Measurements from ENCODE around the gene PI16. TPM values are rescaled to one million over a fixed set of nuclear protein-coding genes. Genes with fewer than 3 reads are reported as not detected.

Gene PI16
- total and polyA plus RNA-seq, 2 experiments from 2014 or later, result 0.50 TPM; not detected in 1

- TF ChIP-seq CTCF (conservative IDR thresholded peaks at IDR 0.05; ENCODE audit: low read depth in 2 of 2) (no peak), ETS1 (IDR thresholded peaks at IDR 0.05) (no peak), POLR2AphosphoS5 (IDR thresholded peaks at IDR 0.05; ENCODE audit: low read depth) (no peak), ZNF331 (CRISPR knock-in tag; IDR thresholded peaks at IDR 0.05; ENCODE audit: low read depth) (no peak), JUNB (IDR thresholded peaks at IDR 0.05; ENCODE audit: unreplicated experiment) (no peak), ZNF462 (CRISPR knock-in tag; IDR thresholded peaks at IDR 0.05) (no peak)
These were observed 38.9 kb upstream of the PI16 start (continued) for GRCh38 chr6:36915599-36915998.

GRCh38 chr6:36916126-36916525 is 38.4 kb upstream of the PI16 start:
- Histone ChIP-seq H4K20me1 (replicated peaks; ENCODE audit: insufficient read depth) (0 out of 2 replicates have a peak, but pooled peaks cover 5% of the 10 kb centered on the region), H3K4me3 (no peak overlapping the region), H2AFZ (no peak overlapping the region), H3K4me1 (ENCODE audit: insufficient read depth) (no peaks in the 10 kb centered on the region), H3K4me2 (no peak overlapping the region), H3K9me2 (ENCODE audit: insufficient read depth) (no peaks in the 10 kb centered on the region), H3F3A (replicated peaks; ENCODE audit: low read depth) (no peaks in the 10 kb centered on the region), H3K27ac (ENCODE audit: low read depth) (no peak overlapping the region), H3K27me3 (ENCODE audit: insufficient read depth) (no peaks in the 10 kb centered on the region), H3K36me3 (ENCODE audit: insufficient read depth) (no peaks in the 10 kb centered on the region), H3K79me2 (replicated peaks; ENCODE audit: insufficient read depth) (no peaks in the 10 kb centered on the region)
- Mint-ChIP-seq H3K4me3 (no peak overlapping the region), H3K4me1 (peaks cover 8% of the 10 kb centered on the region), H3K9me3 (no peaks in the 10 kb centered on the region), H3K27me3 (ENCODE audit: insufficient read depth, low read depth, poor library complexity) (peaks cover 12% of the 10 kb centered on the region), H3K36me3 (ENCODE audit: low read depth) (no peaks in the 10 kb centered on the region), H3K27ac (no peak overlapping the region)
- no peak for DNase-seq (ENCODE audit: low spot score)
- no peak for ATAC-seq
- TF ChIP-seq ZNF331 (CRISPR knock-in tag; IDR thresholded peaks at IDR 0.05; ENCODE audit: low read depth) (no peak), EZH2 (IDR thresholded peaks at IDR 0.05; ENCODE audit: low read depth, unreplicated experiment) (no peak), NANOG (IDR thresholded peaks at IDR 0.05; ENCODE audit: borderline replicate concordance) (no peak), ETS1 (IDR thresholded peaks at IDR 0.05) (no peak), JUNB (IDR thresholded peaks at IDR 0.05; ENCODE audit: unreplicated experiment) (no peak)

Data from GM23338 (cell line).